Measurements from ENCODE around the gene APBB2.

APBB2 gene

GRCh38 chr4:40952217-40952616, 262.1 kb downstream of the APBB2 start:
- Histone ChIP-seq H3K27me3 (ENCODE audit: insufficient read depth, poor library complexity, severe bottlenecking) (no peaks in the 10 kb centered on the region), H3K4me1 (ENCODE audit: insufficient read depth, poor library complexity, severe bottlenecking) (no peaks in the 10 kb centered on the region), H3K9me3 (ENCODE audit: severe bottlenecking) (no peaks in the 10 kb centered on the region), H3K27ac (ENCODE audit: poor library complexity, severe bottlenecking) (no peak overlapping the region), H3K4me3 (ENCODE audit: severe bottlenecking) (no peak overlapping the region), H3K36me3 (ENCODE audit: low read depth) (no peaks in the 10 kb centered on the region; the same call in 1 of the 2 replicates)
- ATAC-seq (ENCODE audit: low read depth) (no peak), DNase-seq (ENCODE audit: low spot score) (no peak)
- no peak for TF ChIP-seq CTCF (IDR thresholded peaks at IDR 0.05; ENCODE audit: poor library complexity, severe bottlenecking)

- no peaks in the 10 kb centered on the region for H3K9me3 ChIP-seq (ENCODE audit: severe bottlenecking)
- H3K4me3 ChIP-seq (ENCODE audit: severe bottlenecking): no peak overlapping the region
- no peaks in the 10 kb centered on the region for H3K27me3 ChIP-seq (ENCODE audit: insufficient read depth, poor library complexity, severe bottlenecking)
- H3K36me3 ChIP-seq (ENCODE audit: low read depth): no peaks in the 10 kb centered on the region
- DNase-seq (ENCODE audit: low spot score) (no peak), ATAC-seq (ENCODE audit: low read depth) (no peak)
- H3K27ac ChIP-seq (ENCODE audit: poor library complexity, severe bottlenecking): no peak overlapping the region
- H3K4me1 ChIP-seq (ENCODE audit: insufficient read depth, poor library complexity, severe bottlenecking): no peaks in the 10 kb centered on the region
- TF ChIP-seq CTCF (IDR thresholded peaks at IDR 0.05; ENCODE audit: poor library complexity, severe bottlenecking): no peak
Observed at GRCh38 chr4:40951026-40951425, 263.3 kb downstream of the APBB2 start.

GRCh38 chr4:40949358-40950100, 264.8 kb downstream of the APBB2 start:
- no peak for DNase-seq (ENCODE audit: low spot score)
- Histone ChIP-seq H3K27ac (ENCODE audit: poor library complexity, severe bottlenecking) (no peak overlapping the region), H3K36me3 (ENCODE audit: low read depth) (peaks cover 9% of the 10 kb centered on the region), H3K9me3 (ENCODE audit: severe bottlenecking) (no peaks in the 10 kb centered on the region), H3K4me3 (ENCODE audit: severe bottlenecking) (no peak overlapping the region), H3K4me1 (ENCODE audit: insufficient read depth, poor library complexity, severe bottlenecking) (no peaks in the 10 kb centered on the region), H3K27me3 (ENCODE audit: insufficient read depth, poor library complexity, severe bottlenecking) (no peaks in the 10 kb centered on the region)
- TF ChIP-seq CTCF (IDR thresholded peaks at IDR 0.05; ENCODE audit: poor library complexity, severe bottlenecking): no peak
- ATAC-seq (ENCODE audit: low read depth): no peak

- no peaks in the 10 kb centered on the region for H3K9me3 ChIP-seq (ENCODE audit: severe bottlenecking)
- no peak overlapping the region for H3K4me3 ChIP-seq (ENCODE audit: severe bottlenecking)
- TF ChIP-seq CTCF (IDR thresholded peaks at IDR 0.05; ENCODE audit: poor library complexity, severe bottlenecking): no peak
- ATAC-seq (ENCODE audit: low read depth) (no peak), DNase-seq (ENCODE audit: low spot score) (no peak)
- no peaks in the 10 kb centered on the region for H3K4me1 ChIP-seq (ENCODE audit: insufficient read depth, poor library complexity, severe bottlenecking)
- no peak overlapping the region for H3K27ac ChIP-seq (ENCODE audit: poor library complexity, severe bottlenecking)
- H3K27me3 ChIP-seq (ENCODE audit: insufficient read depth, poor library complexity, severe bottlenecking): no peaks in the 10 kb centered on the region
- H3K36me3 ChIP-seq (ENCODE audit: low read depth): peaks cover 24% of the 10 kb centered on the region
Observed at GRCh38 chr4:40948014-40948413, 266.3 kb downstream of the APBB2 start.

- TF ChIP-seq CTCF (IDR thresholded peaks at IDR 0.05; ENCODE audit: poor library complexity, severe bottlenecking): no peak
- H3K9me3 ChIP-seq (ENCODE audit: severe bottlenecking): no peaks in the 10 kb centered on the region
- no peaks in the 10 kb centered on the region for H3K4me1 ChIP-seq (ENCODE audit: insufficient read depth, poor library complexity, severe bottlenecking)
- H3K4me3 ChIP-seq (ENCODE audit: severe bottlenecking): no peak overlapping the region
- no peak for ATAC-seq (ENCODE audit: low read depth)
- peaks cover 36% of the 10 kb centered on the region for H3K36me3 ChIP-seq (ENCODE audit: low read depth)
- no peak overlapping the region for H3K27ac ChIP-seq (ENCODE audit: poor library complexity, severe bottlenecking)
- H3K27me3 ChIP-seq (ENCODE audit: insufficient read depth, poor library complexity, severe bottlenecking): no peaks in the 10 kb centered on the region
- no peak for DNase-seq (ENCODE audit: low spot score)
Observed at GRCh38 chr4:40946652-40947051, 267.7 kb downstream of the APBB2 start.

All from RWPE2 (cell line).